ENCODE results near the gene TMEM30A.

The TMEM30A gene

GRCh38 chr6:75262716-75263400 is 21.7 kb downstream of the TMEM30A start:
- Histone ChIP-seq H3K9me3 (ENCODE audit: control insufficient read depth, insufficient read depth, low read depth, low read length) (no peaks in the 10 kb centered on the region), H3K4me3 (ENCODE audit: low read depth, low read length) (no peak overlapping the region), H3K27ac (ENCODE audit: extremely low read depth, low read depth, low read length) (no peak overlapping the region), H3K4me1 (ENCODE audit: control insufficient read depth, insufficient read depth, low read length) (peaks cover 10% of the 10 kb centered on the region), H3K36me3 (ENCODE audit: control insufficient read depth in 2 of 2, insufficient read depth in 1 of 2, low read length in 2 of 2) (peaks cover 26 to 61% of the 10 kb centered on the region in 2 experiments)
- ChIA-PET POLR2A (interaction anchor here (1.0 kb wide), 1 partner anchor 12 kb away, joined by 3 read pairs; no protein-coding TSS in a partner anchor), CTCF (interaction anchor here (0.6 to 1.2 kb wide), 6 partner anchors 8 to 300 kb away, joined by 3 to 4 read pairs (median 3); no protein-coding TSS in a partner anchor)
- TF ChIP-seq ZNF214 (tag by site-specific recombination; IDR thresholded peaks at IDR 0.05; ENCODE audit: borderline replicate concordance) (no peak), ZNF513 (tag by site-specific recombination; IDR thresholded peaks at IDR 0.05) (no peak), ZNF624 (tag by site-specific recombination; IDR thresholded peaks at IDR 0.05) (no peak), ZNF488 (tag by site-specific recombination; IDR thresholded peaks at IDR 0.05) (no peak), ZSCAN16 (tag by site-specific recombination; IDR thresholded peaks at IDR 0.05) (no peak)

GRCh38 chr6:75261299-75261698 is 23.3 kb downstream of the TMEM30A start:
- ChIA-PET CTCF (interaction anchor here (0.9 to 1.4 kb wide), 3 partner anchors 9 to 53 kb away, joined by 3 to 8 read pairs (median 4); no protein-coding TSS in a partner anchor), POLR2A (no interaction called here)
- Histone ChIP-seq H3K9me3 (ENCODE audit: control insufficient read depth, insufficient read depth, low read depth, low read length) (no peaks in the 10 kb centered on the region), H3K27ac (ENCODE audit: extremely low read depth, low read depth, low read length) (no peak overlapping the region), H3K36me3 (ENCODE audit: control insufficient read depth in 2 of 2, insufficient read depth in 1 of 2, low read length in 2 of 2) (peaks cover 26 to 75% of the 10 kb centered on the region in 2 experiments), H3K4me1 (ENCODE audit: control insufficient read depth, insufficient read depth, low read length) (no peaks in the 10 kb centered on the region), H3K4me3 (ENCODE audit: low read depth, low read length) (no peak overlapping the region)
- TF ChIP-seq MZF1 (tag by site-specific recombination; IDR thresholded peaks at IDR 0.05; ENCODE audit: borderline replicate concordance) (no peak), OVOL3 (tag by site-specific recombination; IDR thresholded peaks at IDR 0.05) (no peak), ZNF23 (tag by site-specific recombination; IDR thresholded peaks at IDR 0.05; ENCODE audit: borderline replicate concordance) (no peak), ZNF132 (tag by site-specific recombination; IDR thresholded peaks at IDR 0.05; ENCODE audit: borderline replicate concordance) (no peak), ZNF660 (tag by site-specific recombination; IDR thresholded peaks at IDR 0.05) (no peak), ZNF747 (tag by site-specific recombination; IDR thresholded peaks at IDR 0.05) (no peak), ZBTB44 (tag by site-specific recombination; IDR thresholded peaks at IDR 0.05) (no peak), ZSCAN4 (tag by site-specific recombination; IDR thresholded peaks at IDR 0.05) (no peak), PBX3 (CRISPR knock-in tag; IDR thresholded peaks at IDR 0.05) (no peak), ZNF777 (tag by site-specific recombination; IDR thresholded peaks at IDR 0.05; ENCODE audit: borderline replicate concordance) (no peak)

Measured in HEK293 (cell line).